22Rv1 (cell line): ENCODE data around the gene NSMCE1.
A peak's percentile ranks its signal among the peaks of the same experiment; 100 is the strongest.
"Not testable (repeated sequence)": the region's sequence is repeated elsewhere in the genome, so short reads cannot be mapped to it uniquely, and the experiment has no call there.

Source experiments
- H3K27ac ChIP-seq: fragments of 450-650 bp; 2 replicates; pipeline ENCODE4 v1.5.1; 2017
- CTCF ChIP-seq: fragments of 450-650 bp; IDR thresholded peaks from 2 replicates; pipeline ENCODE4 v1.5.1; 2017; ENCODE audit warnings: mild to moderate bottlenecking
- ZFX ChIP-seq: fragments of 450-650 bp; IDR thresholded peaks from 2 replicates; pipeline ENCODE4 v1.6.1; 2017; ENCODE audit warnings: antibody characterized with exemption, borderline replicate concordance

NSMCE1 gene

DNA sequence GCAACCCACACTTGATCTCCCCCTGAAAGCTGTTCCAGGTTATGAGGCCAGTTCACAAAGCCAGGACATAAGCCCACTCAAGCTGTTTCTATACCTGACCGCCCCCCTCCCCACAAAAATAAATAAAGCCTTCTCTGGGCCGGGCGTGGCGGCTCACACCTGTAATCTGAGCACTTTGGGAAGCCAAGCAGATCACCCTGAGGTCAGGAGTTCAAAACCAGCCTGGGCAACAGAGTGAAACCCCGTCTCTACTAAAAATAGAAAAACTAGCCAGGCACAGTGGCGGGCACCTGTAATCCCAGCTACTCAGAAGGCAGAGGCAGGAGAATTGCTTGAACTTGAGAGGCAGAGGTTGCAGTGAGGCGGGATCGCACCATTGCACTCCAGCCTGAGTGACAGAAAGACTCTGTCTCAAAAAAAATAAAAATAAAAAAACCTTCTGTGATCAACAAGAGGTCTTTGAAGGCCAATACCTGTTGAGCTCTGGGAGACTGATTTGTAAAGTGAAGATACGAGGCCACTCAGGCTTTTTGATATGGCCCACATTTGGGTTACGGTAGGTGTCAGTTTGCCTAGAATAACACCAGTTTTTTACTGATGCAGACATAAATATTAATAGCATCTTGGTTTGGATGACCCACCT is 63.0 kb downstream of the NSMCE1 start:
- TF ChIP-seq CTCF (no peak), ZFX (no peak)
- no peak overlapping the region for H3K27ac ChIP-seq

GRCh38 chr16:27204312-27204915 is 64.2 kb downstream of the NSMCE1 start:
- no peak for TF ChIP-seq CTCF
- TF ChIP-seq ZFX = no peak
- H3K27ac ChIP-seq = peak overlapping the region; percentile 90

GRCh38 chr16:27203507-27204311 is 64.9 kb downstream of the NSMCE1 start, which contains the start of gene KDM8:
Gene KDM8 (plus strand): TSS chr16:27203526. CDS start chr16:27210124, 6,598 bp downstream.
- TF ChIP-seq ZFX = no peak
- TF ChIP-seq CTCF = no peak
- H3K27ac ChIP-seq = peak within 1 kb of the TSS; percentile 90

DNA sequence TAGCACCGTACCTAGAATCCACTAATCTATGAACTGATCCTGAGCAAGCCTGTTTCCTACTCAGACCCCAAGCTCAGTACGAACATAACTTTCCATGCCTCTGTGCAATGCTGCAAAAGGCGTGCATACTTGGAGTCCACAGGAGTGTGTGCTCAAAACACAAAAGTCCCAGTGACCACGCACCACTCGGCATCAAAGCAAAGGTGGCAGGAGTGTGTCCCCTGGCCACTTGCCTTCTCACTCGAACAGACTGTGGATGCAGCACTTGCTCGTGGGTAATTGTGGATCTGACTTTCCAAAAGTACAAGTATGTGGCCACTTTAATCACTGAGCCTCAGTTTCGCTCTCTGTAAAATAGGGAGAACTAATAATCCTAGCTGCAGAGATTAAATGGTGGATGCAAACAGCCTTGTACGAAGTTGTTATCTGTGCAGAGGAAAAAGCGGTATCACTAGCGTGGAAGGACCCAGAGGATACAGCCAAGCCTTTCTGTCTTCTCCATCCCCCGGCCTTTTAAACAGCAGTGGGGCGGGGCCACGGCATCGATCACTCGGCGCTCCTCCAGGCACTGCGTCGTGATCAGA is 65.6 kb downstream of the NSMCE1 start:
- TF ChIP-seq CTCF = no peak
- no peak for TF ChIP-seq ZFX
- peak overlapping the region; percentile 90 for H3K27ac ChIP-seq

- not testable (repeated sequence) for H3K27ac ChIP-seq
Measured at GRCh38 chr16:27200914-27201313, 67.7 kb downstream of the NSMCE1 start.

GRCh38 chr16:27199736-27200135 is 68.8 kb downstream of the NSMCE1 start:
- no peak overlapping the region for H3K27ac ChIP-seq
- TF ChIP-seq CTCF = no peak
- no peak for TF ChIP-seq ZFX

GRCh38 chr16:27199235-27199586 is 69.4 kb downstream of the NSMCE1 start:
- H3K27ac ChIP-seq = peak overlapping the region; percentile 50
- TF ChIP-seq ZFX = no peak
- TF ChIP-seq CTCF = no peak
